GM18526 (cell line): Measurements from ENCODE around the gene BRD1.

Source experiments
- POLR2A ChIP-seq: IDR thresholded peaks from 3 replicates; pipeline ENCODE4 v1.6.1; 2011; ENCODE audit not compliant: insufficient read length; ENCODE audit errors: extremely low read depth

The BRD1 gene

DNA sequence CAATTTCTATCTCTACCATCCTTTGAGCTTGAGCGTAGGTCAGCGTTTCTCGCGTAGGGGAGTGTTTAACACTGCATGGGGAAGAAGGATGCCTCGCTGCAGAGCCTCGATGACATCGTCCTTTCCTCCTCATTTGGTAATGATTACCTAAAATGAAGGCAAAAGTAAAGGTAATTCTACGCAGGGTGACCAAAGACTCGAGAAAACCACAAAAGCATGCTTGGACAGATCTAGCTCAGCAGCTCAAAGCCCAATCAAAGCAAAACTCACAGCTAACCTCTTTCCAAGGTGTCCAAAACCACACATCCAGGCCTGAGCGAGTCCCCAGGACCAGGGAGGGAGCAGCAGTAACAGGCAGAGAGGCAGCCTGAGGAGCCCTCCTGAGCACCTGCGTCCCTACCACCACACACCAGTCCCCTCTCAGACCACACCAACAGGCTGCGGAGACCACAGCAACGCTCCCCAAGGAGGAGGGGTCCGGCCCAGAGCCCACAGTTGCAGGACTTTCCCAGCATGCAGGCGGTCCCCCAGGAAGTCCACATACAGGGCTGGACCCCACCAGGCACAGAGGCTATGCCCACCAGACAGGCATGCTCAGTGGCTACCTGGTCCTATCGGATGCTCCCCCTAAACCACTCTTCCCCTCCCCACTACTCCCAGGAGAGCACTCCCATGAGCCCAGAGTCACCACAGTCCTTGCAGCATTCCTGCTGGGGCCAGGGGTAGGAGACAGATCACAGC lies 3.3 kb downstream of the BRD1 start:
- TF ChIP-seq POLR2A: no peak

DNA sequence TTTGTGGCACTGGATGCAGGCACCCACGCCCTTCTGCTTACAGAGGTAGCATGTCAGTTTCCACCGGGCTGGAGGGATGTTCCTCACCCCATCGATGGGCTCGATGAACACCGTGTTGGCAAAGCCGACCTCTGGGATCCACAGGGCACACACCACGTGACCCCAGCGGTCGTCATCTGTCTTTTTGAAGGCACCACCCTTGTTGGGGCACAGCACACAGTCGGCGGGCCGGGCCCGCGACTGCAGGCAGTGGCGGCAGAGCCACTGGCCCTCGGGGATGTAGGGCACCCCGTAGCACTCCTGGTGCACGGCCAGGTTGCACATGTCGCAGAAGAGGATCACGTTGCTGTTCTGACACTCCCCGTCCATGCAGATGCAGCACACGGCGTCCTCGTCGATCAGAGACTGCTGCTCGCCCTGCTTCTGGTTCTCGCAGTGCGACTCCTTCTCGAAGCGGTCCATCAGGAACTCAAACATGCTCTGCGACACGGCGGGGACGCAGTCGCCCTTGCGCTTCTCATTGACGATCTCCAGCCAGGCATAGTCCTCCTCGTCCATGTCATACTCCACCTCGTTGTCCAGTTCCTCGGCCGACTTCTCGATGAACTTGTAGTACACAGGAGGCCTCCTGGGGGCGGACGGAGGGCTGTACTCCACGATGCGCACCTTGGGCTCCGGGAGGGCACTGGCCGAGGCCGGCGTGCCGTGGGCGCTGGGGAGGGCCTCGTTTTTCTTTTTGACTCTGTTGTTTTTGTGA lies 4.2 kb downstream of the BRD1 start:
- no peak for TF ChIP-seq POLR2A

DNA sequence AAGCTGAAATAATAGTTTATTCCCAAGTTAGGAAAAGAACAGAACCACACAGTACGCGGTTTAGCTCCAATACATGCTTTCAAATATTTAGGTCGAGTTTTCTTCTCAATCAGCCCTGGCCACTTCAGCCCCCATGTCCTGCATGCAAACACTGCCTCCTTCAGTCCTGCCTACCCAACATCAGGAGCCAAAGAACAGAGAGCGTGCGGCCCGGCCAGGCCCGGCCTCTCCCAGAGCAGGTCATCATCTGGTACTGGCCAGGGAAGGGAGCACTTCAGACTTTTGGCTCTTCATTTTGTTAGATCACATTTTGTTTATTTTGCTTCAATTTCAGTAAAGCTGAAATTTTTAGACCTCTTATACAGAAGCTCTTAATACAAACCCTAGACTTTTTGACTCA lies 6.7 kb downstream of the BRD1 start:
- TF ChIP-seq POLR2A: no peak

GRCh38 chr22:49817359-49817758 lies 10.3 kb downstream of the BRD1 start:
- no peak for TF ChIP-seq POLR2A

- TF ChIP-seq POLR2A: no peak
Observed at GRCh38 chr22:49815641-49816091, 12.0 kb downstream of the BRD1 start.

DNA sequence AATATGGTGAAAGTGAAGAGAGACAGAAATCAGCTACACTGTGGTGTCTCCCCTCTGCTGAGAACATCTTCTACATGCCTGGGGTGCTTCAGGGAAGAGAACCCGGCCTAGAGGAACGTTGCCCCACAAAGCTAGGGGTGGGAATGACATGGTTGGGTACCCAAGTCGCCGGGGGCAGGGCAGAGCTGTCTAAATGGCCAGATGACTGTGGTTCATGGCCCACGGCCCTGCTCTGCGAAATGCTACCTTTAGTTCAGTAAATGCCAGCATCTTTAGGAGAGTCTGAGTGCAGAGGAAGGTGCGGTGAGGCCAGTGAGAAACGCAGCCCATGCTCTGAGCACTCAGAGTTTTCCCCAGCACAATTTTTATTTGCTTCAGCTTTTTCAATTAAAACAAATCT lies 12.8 kb downstream of the BRD1 start:
- TF ChIP-seq POLR2A: no peak

- no peak for TF ChIP-seq POLR2A
Observed at GRCh38 chr22:49814164-49814686, 13.4 kb downstream of the BRD1 start.

GRCh38 chr22:49812838-49813237 lies 14.8 kb downstream of the BRD1 start:
- no peak for TF ChIP-seq POLR2A

GRCh38 chr22:49811020-49811791 lies 16.5 kb downstream of the BRD1 start:
- no peak for TF ChIP-seq POLR2A

DNA sequence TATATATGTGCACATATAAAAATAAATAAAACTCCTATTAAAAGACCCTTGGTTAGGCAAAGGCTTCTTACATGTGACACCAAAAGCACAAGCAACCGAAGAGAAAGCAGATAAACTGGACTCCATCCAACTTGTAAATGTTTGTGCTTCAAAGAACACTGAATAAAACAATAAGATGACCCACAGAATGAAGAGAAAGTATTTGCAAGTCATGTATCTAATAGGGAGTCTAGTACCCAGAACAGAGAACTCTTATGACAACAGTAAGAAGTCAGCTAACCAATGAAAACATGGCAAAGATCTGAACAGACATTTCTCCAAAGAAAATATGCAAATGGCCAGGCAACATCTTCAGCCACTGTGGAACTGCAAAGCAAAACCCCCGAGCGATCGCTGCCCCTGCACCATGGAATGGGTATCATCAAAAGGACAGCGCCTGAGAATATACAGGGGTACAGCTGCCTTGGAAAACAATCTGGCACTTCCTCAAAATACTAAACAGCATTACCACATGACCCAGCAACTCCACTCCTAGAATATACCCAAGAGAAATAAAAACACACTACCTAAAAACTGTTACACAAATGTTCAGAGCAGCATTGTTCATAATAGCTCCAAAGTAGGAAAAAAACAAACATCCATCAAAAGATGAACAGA lies 17.2 kb downstream of the BRD1 start:
- TF ChIP-seq POLR2A: no peak

GRCh38 chr22:49807780-49808708 lies 19.6 kb downstream of the BRD1 start:
- no peak for TF ChIP-seq POLR2A

DNA sequence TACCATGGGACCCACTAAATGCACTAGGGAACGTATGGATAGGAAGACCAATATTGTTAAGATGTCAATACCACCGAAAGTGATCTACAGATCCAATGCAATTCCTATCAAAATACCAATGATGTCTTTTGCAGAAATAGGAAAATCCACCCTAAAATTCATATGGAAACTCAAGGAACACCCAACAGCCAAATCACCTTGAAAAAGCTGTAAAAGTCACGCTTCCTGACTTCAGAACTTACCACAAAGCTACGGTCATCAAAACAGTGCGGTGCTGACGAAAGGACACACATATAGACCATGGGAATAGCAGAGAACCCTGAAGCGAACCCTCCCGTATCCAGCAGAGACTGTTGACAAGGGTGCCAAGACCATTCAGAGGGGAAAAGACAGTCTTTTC lies 20.5 kb downstream of the BRD1 start:
- TF ChIP-seq POLR2A: no peak

GRCh38 chr22:49803737-49804375 lies 23.8 kb downstream of the BRD1 start:
- TF ChIP-seq POLR2A: no peak
